CD4-positive, alpha-beta T cell treated with Interleukin-21 for 1 hour (primary cell): ENCODE results near the gene PFDN6.
A peak's percentile ranks its signal among the peaks of the same experiment; 100 is the strongest.
"Not testable (repeated sequence)": the region's sequence is repeated elsewhere in the genome, so short reads cannot be mapped to it uniquely, and the experiment has no call there.

Experiments
- DNase-seq: peaks from one replicate; pipeline ENCODE4 v3.0.0-alpha.2; 2020

PFDN6 gene

DNA sequence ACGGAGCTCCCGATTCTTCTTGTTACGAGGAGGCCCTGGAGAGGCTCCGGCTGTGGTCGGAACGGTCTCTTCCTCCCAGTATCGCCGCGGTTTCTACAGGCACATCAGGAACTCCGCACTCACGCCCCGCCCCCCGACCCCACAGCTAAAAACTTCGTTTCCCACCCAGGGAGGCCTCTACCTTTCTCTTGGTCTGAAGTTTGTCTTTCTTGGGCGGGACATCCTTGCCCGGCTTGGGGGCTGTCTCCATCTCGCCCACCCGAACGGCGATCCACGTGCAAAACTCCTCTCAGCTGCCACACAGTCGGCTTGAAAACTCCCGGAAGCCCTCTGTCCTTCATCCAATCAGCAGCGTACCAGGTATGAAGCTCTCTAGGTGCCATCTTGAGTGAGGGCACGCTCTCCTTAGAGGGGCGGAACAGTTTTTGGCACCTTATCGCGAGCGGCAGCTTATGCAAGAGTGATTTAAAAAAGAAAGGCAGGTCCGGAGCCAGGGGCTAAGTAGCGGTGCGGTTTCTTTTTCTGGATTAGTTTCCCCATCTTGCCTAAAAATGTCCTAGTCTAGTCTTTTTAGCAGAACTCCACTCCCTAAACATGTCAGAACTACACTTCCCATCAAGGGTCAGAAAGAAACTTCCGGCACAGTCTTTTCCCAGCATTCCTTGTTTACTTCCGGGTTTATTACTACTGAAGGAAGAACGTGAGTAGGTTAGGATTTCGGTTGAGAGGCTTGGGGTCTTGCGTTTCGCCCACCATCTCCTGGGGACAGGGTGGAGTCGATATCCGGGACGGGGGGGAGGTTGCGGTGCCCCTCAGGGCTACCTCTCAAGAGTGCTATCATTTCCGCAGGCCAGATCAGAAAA is at the start of gene PFDN6, which contains the start of gene WDR46:
TSS of gene PFDN6 (plus strand) at position 681 of the 863 bp plus-strand sequence. CDS start 256 bp downstream, outside the sequence.
TSS of gene WDR46 (minus strand) at position 319 of the 863 bp plus-strand sequence. CDS start at position 250, 69 bp downstream.
- peak; percentile 89 for DNase-seq

DNA sequence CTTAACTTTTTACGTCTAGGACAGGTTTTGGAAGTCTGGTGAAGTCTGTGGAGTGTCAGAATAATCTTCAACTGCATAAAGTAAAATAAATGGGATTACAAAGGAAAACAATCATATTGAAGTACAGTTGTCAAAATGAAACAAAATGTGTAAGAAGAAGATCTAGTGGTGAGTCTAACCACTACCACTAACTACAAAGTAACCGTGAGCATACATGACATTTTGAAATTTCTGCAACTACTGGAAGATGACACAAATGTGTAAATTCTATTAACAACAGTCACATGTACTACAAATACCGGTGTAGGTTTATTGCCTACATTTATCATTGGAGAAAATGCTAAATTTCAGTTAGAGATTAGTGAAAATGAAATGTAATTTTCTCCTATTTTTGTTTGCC is 47.4 kb upstream of the PFDN6 start:
- no peak for DNase-seq

DNA sequence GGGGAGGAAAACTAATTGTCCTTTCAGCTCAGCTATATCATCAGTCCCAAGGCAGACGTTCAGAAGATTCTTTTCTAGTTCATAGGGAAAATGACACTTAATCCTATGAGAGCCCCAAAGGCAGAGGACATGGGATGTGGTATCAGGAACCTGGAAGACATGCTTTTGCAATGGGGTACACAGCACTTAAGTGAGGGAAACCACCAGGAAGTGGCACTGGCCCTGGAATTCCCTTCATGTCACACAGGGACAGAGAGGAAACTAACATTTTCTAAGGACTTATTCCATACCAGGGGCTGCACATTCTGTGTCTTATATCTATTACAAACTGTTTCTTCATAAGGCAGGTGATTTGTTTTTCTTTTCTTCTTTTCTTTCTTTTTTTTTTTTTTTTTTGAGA is 45.9 kb upstream of the PFDN6 start:
- no peak for DNase-seq

DNA sequence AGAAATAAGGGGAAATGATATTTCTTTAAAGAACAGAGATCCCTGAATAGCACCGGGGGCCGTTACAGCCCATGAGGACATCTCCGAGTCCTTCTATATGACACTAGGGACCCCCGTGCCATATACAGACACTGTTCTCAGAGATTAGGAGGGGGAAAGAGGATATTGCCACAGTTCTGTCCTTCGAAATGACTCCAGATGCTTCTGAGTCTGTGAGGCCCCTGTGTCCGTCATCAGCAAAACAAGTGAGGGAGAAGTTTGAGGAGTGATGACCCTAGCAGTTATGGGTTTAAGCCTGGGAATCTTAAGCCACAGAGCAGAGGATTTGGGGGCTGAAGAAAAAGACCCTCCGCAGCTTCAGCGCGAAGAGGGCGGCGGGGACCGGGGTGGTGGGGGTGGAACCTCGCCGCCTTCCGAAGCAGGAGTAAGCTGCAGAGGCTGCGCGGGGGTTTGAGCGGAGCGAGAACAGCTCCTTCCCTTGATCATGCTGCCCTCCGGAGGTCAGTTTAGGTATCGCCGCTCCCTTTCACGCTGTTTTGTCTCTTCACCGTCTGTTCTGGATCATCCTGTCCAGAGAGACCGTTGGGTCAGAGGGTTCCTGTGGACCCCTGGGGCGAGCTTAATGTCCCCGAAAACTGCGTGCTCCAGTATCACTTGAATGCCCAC is 41.3 kb upstream of the PFDN6 start:
- DNase-seq = peak; percentile 90

DNA sequence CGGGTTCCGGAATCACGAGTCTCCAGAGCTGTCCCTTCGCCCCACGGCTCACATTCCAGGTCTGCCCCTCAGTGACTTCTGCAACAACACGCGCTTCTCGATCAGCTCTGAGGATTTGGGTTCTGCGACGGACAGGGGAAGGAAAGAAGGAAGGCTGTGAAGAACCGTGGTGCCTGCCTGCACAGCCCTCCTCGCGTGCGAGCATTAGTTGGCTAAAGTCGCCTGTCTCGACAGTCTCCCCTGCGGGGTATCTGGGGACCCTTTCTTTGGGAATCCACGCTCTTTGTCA is 40.8 kb upstream of the PFDN6 start:
- no peak for DNase-seq

DNA sequence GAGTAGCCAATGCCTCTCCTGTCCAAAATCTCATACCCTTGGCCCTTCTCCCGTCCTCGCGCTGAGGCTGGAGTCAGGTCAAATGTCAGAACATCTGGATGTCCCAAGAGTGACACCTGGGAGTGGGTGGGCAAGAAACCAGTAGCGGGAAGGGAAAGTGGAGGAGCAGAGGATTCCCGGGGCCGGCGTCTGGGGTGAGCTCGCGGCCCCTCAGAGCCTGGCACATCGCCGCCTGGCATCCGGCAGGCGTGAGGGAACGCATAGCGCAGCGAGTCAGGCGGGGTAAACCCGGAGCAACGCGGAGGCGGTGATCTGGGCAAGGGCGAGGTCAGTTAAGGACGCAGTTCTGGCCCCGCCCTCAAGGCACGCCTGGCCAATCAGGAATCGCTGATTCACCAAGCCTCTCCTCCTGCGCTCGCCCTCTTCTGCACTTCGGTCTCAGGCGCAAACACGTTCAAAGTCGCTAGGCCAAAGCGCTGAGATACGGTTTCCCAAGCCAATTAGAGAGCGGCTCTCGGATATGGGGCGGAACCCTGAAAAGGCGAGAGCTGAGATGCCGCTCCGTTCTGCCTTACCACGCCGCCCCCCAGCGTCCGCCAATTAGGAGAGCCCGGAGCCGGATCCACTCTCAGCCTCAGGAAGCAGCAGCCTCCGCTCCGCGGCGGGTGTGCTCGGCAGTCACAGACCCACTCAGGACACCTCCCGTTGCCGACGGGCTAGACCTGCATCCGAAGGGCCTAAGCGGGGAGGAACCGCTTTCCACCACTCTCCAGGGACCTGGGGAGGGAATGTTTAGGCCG is 40.3 kb upstream of the PFDN6 start:
- DNase-seq = peak; percentile 99

DNA sequence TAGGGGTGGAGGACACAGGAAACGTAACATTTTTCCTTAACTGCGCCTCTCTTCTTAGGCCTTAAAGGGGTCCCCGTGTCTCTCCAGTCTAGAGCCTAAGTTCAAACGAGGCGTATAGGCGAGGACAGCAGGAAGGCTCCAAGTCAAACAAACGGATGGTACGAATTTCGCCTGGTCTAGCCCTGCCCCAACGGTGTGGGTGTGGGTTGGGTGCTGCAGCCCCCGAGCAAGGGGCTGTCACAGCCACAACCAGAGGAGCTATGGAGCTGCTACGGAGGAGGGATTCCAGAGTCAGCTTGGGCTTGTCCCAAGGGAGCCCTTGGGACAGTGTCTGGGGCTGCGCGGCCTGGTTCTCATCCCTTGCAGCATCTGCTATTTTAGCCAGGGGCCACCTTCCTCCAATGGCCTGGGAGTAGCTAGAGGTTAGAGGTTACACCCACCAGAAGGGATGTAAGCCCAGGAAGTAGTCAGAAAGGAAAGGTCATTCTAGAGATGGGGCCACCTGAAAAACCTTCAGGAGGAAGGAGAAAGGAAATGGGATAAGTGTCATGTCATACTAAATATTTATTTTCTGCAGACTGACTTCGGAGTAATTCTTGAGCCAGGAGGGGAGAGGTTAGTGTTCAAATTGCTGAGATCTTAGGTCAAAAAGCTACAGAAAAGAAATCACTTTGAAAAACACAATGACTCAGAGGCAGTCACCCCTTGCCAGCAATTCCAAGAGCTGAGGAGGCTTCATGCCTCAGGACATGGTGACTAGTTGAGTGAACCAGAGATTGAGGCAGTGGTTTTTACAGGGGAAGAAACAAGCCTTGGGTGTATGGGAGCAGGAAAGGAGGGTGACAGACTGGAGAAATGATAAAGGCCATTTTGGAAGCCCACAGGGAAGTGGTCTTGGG is 39.4 kb upstream of the PFDN6 start:
- DNase-seq = no peak

DNA sequence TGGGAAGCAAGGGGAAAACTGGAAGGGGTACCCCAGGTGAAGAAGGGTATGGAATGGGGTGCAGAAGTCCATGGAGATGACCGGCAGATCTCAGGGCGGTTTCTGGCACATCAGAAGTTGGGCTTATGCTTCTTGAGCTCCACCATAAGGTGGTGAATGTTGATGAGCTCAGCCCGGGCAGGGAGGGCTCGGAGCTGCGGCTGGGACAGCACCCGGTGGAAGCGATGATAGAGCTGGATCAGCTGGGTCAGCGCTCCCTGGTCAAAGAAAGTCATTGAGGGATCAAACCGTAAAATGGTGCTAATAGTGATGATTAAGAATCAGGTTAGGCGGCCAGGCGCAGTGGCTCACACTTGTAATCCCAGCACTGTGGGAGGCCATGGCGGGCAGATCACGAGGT is 38.7 kb upstream of the PFDN6 start:
- no peak for DNase-seq

DNA sequence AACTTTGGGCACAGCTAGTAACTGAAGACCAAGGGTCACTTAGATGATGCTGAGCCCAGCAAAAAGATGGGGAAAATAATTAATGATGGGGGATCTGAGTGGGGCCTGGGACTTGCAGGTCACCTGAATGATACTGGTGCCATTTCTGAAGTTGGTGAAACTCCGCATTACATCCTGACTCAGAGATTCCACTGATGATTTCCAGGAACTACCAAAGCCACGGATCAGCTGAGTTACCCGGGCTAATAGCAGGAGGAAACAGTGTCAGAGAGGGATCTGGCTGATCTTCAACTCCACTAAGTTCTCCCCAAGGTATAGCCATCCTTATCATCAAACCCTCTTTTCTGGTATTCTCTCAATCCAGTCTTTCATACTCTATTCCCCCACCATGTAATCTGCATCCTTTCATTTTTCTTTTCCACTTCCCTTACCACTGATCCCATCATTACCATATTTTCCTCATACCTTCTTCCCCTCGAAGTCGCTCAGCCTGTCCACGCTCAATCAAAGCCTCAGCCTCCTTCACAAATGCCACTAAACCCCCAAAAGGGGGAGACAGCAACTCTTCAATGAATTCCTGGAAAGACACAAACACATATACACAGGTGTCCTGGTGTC is 37.9 kb upstream of the PFDN6 start:
- DNase-seq = no peak

DNA sequence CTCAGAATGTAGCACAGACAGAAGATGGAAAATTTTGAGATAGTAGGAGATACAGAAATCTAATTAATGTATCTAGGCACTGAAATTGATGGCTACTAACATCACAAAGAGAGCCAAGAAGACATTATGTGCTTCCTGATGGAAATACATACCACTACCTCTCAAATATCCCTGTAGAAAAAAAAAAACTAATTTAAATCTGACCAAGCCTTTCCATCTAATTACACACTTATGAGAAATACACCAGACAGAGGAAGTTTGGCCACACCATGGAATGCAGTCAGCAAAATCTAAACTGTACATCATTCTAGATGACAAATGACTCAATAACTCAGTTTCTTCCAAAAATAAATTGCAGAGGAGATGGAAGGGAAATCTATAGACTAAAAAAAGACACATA is 36.6 kb upstream of the PFDN6 start:
- no peak for DNase-seq

DNA sequence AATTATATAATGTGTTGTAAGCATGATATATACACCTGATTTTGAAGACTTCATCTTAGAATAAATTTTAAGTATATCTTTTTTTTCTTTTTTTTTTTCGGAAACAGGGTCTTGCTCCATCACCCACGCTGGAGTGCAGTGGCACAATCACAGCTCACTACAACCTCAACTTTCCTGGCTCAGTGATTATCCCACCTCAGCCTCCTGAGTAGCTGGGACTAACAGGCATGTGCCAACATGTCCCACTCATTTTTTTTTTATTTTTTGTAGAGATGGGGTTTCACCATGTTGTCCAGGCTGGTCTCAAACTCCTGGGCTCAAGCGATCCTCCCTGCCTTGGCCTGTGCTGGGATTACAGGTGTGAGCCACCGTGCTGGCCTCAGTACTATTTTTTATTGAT is 34.8 kb upstream of the PFDN6 start:
- DNase-seq = no peak

DNA sequence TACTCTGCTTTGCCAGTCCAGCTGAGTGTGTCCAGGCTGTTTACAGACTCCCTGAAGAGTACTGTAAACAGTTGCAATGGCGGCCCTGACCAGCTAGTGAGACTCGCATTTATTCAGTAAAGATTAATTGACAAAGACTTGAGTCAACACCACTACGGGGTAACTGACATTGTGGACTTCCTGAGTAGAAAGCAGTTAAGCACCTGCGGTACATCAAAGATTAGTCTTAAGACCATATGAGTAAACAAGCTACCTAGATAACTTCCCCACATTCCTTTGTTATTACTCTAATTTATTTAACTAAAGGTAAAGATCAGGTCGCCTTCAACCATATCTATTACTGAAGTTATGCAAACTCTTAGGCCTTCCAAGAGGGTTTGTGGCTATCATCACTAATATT is 30.4 kb upstream of the PFDN6 start:
- no peak for DNase-seq

DNA sequence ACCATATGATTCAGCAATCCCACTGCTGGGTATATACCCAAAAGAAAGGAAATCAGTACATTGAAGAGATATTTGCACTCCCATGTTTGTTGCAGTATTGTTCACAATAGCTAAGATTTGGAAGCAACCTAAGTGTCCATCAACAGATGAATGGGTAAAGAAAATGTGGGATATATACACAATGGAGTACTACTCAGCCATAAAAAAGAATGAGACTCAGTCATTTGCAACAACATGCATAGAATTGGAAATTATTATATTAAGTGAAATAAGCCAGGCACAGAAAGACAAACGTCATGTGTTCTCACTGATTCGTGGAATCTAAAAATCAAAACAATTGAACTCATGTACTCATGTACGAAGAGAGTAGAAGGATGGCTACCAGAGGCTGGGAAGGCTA is 26.9 kb upstream of the PFDN6 start:
- not testable (repeated sequence) for DNase-seq

DNA sequence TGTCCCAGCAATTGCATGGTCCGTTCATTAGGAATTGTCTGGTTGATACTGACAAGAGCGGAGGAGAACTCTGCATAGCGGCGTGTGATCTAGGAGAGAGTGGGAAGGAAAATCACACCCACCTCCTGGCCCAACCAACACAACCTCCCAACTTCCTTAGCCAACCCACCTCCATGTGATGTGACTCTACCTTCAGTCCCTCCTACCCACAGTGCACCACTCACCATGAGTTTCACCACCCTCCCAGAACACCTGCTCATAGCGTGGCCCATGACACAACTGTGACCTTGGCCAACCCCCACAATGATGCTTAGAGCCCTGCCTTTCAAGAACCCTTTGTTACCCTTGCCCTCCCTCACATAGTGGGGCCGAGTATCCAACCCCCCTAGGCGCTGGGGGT is 25.4 kb upstream of the PFDN6 start:
- no peak for DNase-seq

DNA sequence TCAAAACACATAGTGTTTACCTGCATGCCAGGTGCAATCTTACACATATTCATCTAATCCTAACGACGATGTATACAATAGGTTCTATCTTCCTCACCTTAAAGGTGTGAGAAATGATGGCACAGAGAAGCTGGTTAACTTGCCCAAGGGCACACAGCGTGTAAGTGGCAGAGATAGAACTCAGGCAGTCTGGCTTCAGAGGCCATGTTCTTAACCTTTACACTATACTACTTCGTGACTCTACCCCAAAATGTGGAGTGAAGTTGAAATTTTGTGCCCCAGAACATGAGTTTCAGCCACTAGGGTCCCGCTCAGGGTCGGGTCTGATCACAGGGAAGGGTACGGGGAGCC is 18.3 kb upstream of the PFDN6 start:
- no peak for DNase-seq

DNA sequence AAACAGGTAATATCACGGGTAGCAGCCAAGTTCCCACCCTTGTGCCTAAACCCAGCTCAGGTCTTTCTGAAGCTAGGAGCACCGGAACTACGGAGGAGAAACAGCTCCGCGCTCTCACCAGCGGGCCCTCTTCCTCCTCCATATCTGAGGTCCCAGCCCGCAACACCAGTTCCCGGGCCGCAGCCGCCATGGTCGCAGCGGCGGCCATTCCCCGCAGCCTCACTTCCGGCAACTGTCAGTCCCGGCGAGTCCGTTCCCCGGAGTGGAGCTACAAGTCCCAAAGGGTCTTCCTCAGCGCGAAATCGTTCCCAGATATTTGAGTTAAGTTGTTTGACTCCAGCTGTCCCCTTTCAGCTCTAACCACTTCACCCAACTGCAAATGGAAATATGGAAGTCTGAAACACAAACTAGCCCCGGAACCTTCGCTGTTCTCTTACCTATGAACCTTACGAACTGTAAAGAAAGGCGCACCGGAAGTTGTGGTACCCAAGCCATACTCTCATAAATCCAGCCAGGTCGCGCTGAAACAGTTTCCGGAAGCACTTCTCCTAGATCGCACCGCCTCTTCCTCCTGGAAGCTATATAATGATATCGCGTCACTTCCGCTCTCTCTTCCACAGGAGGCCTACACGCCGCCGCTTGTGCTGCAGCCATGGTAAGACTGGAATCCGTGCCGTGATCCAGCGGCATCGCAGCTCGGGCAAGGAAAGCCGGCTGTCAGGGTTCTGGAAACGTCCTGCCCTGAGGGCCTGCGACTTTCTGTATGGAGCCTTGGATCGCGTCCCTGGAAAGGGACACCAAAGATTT is 17.7 kb upstream of the PFDN6 start, which contains the start of the genes RPS18 and VPS52:
TSS of gene RPS18 (plus strand) at position 608 of the 807 bp plus-strand sequence. CDS start at position 653, 45 bp downstream.
TSS of gene VPS52 (minus strand) at position 409 of the 807 bp plus-strand sequence. CDS start at position 208, 201 bp downstream.
- peak; percentile 97 for DNase-seq

DNA sequence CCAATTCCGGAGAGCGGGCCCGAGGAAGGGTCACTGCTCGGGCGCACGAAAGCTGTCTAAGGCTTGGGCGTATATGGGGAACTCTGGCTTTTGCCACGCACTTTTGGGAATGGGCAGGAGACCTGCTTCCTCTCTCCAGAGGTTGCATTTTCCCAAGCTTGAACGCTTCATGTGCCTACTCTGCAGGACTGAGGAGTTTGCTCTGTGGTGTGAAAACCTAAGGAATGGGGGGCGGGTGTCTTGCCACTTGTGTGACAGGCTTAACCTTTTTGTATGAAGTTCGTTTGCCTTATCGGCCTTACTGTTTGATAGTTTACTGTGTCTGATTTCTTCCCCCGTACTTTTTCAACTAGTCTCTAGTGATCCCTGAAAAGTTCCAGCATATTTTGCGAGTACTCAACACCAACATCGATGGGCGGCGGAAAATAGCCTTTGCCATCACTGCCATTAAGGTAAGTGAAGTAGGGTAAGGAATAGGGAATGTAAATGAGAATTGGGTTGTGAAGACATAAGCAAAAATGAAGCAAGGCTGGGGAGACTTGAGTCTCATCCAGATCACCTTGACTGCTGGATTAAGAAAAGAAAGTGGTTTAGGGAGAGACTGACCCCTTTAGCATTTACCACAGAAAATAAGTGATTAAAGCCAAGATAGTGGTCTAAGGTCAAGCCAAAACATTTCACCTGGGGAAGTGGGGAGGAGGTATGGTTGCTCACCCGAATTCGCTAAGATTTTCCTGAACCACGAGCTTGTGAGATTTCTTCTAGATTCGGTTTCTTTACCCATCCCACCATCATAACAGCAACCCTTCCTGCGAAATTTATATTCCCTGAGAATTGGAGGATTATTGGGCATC is 16.9 kb upstream of the PFDN6 start:
- no peak for DNase-seq

DNA sequence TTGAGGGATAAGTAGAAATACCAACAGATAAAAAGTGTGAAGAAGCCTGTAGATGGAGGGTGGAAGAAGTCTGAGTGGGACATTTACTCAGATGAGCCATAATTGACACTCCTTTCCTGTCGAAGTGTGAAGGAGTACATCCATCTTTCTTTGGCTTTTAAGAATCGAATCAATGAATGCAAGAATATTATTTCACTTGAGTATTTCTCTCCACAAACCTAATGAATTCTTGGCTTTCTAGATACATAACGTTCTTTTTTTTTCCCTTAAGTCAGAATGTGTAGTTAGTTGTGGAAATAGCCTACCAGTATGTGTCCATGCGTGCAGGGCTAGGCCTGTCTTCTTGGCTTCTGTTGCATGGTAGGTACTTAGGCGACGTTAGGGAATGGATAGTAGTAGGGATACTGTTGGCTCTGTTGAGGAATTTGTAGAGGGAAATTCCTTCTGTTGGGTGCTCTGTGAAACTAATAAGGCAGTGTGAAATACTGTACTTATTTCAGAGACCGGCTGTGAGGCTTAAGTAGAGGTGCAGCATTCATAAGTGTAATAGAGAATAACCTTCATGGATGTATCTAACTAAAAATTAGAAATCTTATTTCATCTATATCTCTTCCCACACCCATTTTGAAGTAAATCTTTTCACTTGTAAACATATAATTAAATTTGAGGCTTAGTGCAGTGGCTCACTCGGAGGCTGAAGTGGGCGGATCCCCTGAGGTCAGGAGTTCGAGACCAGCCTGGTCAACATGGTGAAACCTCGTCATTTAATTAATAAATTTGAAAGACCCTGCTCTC is 16.1 kb upstream of the PFDN6 start:
- no peak for DNase-seq
